ENCODE data around the gene KLF16. TPM values are rescaled to one million over a fixed set of nuclear protein-coding genes. Genes with fewer than 3 reads are reported as not detected.
A peak's percentile ranks its signal among the peaks of the same experiment; 100 is the strongest.

KLF16 gene
- total RNA-seq, 4 donors from 2014 or later: 9.0 to 18.3 (median 11.6) TPM

GRCh38 chr19:1811942-1812425, 51.4 kb downstream of the KLF16 start, which contains the start of gene ATP8B3:
ATP8B3 (minus strand) TSS chr19:1812276; CDS start chr19:1811736, 540 bp downstream.
- intact Hi-C loops (cut with DNase I; ENCODE audit: low total_unique reads) (no loop called here), in situ Hi-C loops (cut with MboI; ENCODE audit: low pct_ligation_motif_present in 1 of 4, low pct_unique_long_range_greater_than_20kb in 1 of 4, low sequenced_read_pairs in 3 of 4) (loop anchor here in 1 of 4 donors (25.0 kb wide), 1 partner anchor 275 kb away; no protein-coding TSS in a partner anchor)
- DNase-seq: no peak
- Histone ChIP-seq H3K4me3 (peak within 1 kb of the TSS; percentile 42 to 65 (median 46)), H3K4me1 (peaks cover 11 to 21% (median 16%) of the 10 kb centered on the region in 4 donors), H3K9me3 (no peaks in the 10 kb centered on the region), H3K27me3 (no peaks in the 10 kb centered on the region), H3K27ac (peak within 1 kb of the TSS; percentile 60 to 86 (median 76)), H3K36me3 (peaks cover 0 to 11% (median 5%) of the 10 kb centered on the region in 4 donors)
- TF ChIP-seq CTCF (IDR thresholded peaks at IDR 0.05): peak in 4 of 5 experiments; percentile 7 to 18 (median 14)
- TF ChIP-seq POLR2AphosphoS5 (IDR thresholded peaks at IDR 0.05): no peak
- TF ChIP-seq EP300 (IDR thresholded peaks at IDR 0.05; ENCODE audit: low read depth): no peak
- no peak for TF ChIP-seq POLR2A (IDR thresholded peaks at IDR 0.05)
- 1% methylated on average over 32 of the region's 48 CpGs; no CpG with 5 or more reads in 1 of the 2 donors for WGBS, 2 donors (ENCODE audit: low coverage in 1 of 2)

- Histone ChIP-seq H3K27me3 (no peaks in the 10 kb centered on the region), H3K36me3 (peaks cover 0 to 9% (median 3%) of the 10 kb centered on the region in 4 donors), H3K27ac (peak overlapping the region; percentile 60 to 86 (median 76)), H3K4me1 (peaks cover 11 to 21% (median 16%) of the 10 kb centered on the region in 4 donors), H3K9me3 (no peaks in the 10 kb centered on the region), H3K4me3 (peak overlapping the region in 3 of 4 donors; percentile 42 to 65 (median 49))
- peak in 1 of 3 donors; percentile 41 for TF ChIP-seq POLR2AphosphoS5 (IDR thresholded peaks at IDR 0.05)
- no peak for TF ChIP-seq POLR2A (IDR thresholded peaks at IDR 0.05)
- no peak for TF ChIP-seq EP300 (IDR thresholded peaks at IDR 0.05; ENCODE audit: low read depth)
- no peak for TF ChIP-seq CTCF (IDR thresholded peaks at IDR 0.05)
- DNase-seq: peak; percentile 82
- in situ Hi-C loops (cut with MboI; ENCODE audit: low pct_ligation_motif_present in 1 of 4, low pct_unique_long_range_greater_than_20kb in 1 of 4, low sequenced_read_pairs in 3 of 4) (loop anchor here in 1 of 4 donors (25.0 kb wide), 1 partner anchor 274 kb away; no protein-coding TSS in a partner anchor), intact Hi-C loops (cut with DNase I; ENCODE audit: low total_unique reads) (no loop called here)
- WGBS, 2 donors (ENCODE audit: low coverage in 1 of 2): 20% methylated on average over 13 of the region's 13 CpGs; no CpG with 5 or more reads in 1 of the 2 donors
These were observed 51.9 kb downstream of the KLF16 start for GRCh38 chr19:1811472-1811894.

GRCh38 chr19:1810439-1811160, 52.8 kb downstream of the KLF16 start:
- intact Hi-C loops (cut with DNase I; ENCODE audit: low total_unique reads): no loop called here
- H3K36me3 ChIP-seq: peaks cover 0 to 4% (median 2%) of the 10 kb centered on the region in 4 donors
- DNase-seq: no peak
- peak overlapping the region in 1 of 4 donors; percentile 75 for H3K27ac ChIP-seq
- H3K4me1 ChIP-seq: peaks cover 11 to 21% (median 16%) of the 10 kb centered on the region in 4 donors
- in situ Hi-C loops (cut with MboI; ENCODE audit: low pct_ligation_motif_present in 1 of 4, low pct_unique_long_range_greater_than_20kb in 1 of 4, low sequenced_read_pairs in 3 of 4): loop anchor here in 1 of 4 donors (25.0 kb wide), 1 partner anchor 273 kb away; no protein-coding TSS in a partner anchor
- H3K27me3 ChIP-seq: no peaks in the 10 kb centered on the region
- 88% methylated on average over 19 of the region's 19 CpGs; no CpG with 5 or more reads in 1 of the 2 donors for whole genome bisulfite sequencing, 2 donors (ENCODE audit: low coverage in 1 of 2)
- H3K9me3 ChIP-seq: no peaks in the 10 kb centered on the region
- H3K4me3 ChIP-seq: no peak overlapping the region
- no peak for TF ChIP-seq POLR2AphosphoS5 (IDR thresholded peaks at IDR 0.05)

GRCh38 chr19:1809678-1810077, 53.7 kb downstream of the KLF16 start:
- Histone ChIP-seq H3K27me3 (no peaks in the 10 kb centered on the region), H3K4me1 (peaks cover 11 to 21% (median 16%) of the 10 kb centered on the region in 4 donors), H3K4me3 (no peak overlapping the region), H3K36me3 (no peaks in the 10 kb centered on the region), H3K9me3 (no peaks in the 10 kb centered on the region), H3K27ac (no peak overlapping the region)
- intact Hi-C loops (cut with DNase I; ENCODE audit: low total_unique reads) (no loop called here), in situ Hi-C loops (cut with MboI; ENCODE audit: low pct_ligation_motif_present in 1 of 4, low pct_unique_long_range_greater_than_20kb in 1 of 4, low sequenced_read_pairs in 3 of 4) (loop anchor here in 1 of 4 donors (25.0 kb wide), 1 partner anchor 272 kb away; no protein-coding TSS in a partner anchor)
- WGBS, 2 donors (ENCODE audit: low coverage in 1 of 2): 76% methylated on average over 15 of the region's 18 CpGs; no CpG with 5 or more reads in 1 of the 2 donors
- no peak for TF ChIP-seq POLR2A (IDR thresholded peaks at IDR 0.05)
- TF ChIP-seq CTCF (IDR thresholded peaks at IDR 0.05): no peak
- no peak for TF ChIP-seq POLR2AphosphoS5 (IDR thresholded peaks at IDR 0.05)
- TF ChIP-seq EP300 (IDR thresholded peaks at IDR 0.05; ENCODE audit: low read depth): no peak
- DNase-seq: no peak
